ENCODE results near the gene CPN1. TPM values are rescaled to one million over a fixed set of nuclear protein-coding genes. Genes with fewer than 3 reads are reported as not detected.

Gene CPN1
- polyA plus RNA-seq, 3 donors from 2014 or later: not detected

GRCh38 chr10:99993701-99994689, 87.7 kb downstream of the CPN1 start:
- Mint-ChIP-seq H3K36me3 (peaks cover 0 to 5% (median 4%) of the 10 kb centered on the region in 3 donors), H3K27me3 (ENCODE audit: low read depth in 3 of 3) (peaks cover 0 to 6% (median 0%) of the 10 kb centered on the region in 3 donors), H3K4me1 (peaks cover 24 to 29% of the 10 kb centered on the region in 2 donors), H3K4me3 (peak overlapping the region; percentile 54 to 84 (median 75)), H3K9me3 (no peaks in the 10 kb centered on the region), H3K27ac (peak overlapping the region; percentile 78 to 90 (median 84))
- peak; percentile 48 to 57 (median 55) for DNase-seq

Other genes with a start within 250 kb of the CPN1 start
- gene DNMBP, start 71.9 kb downstream of the CPN1 start, polyA plus RNA-seq: 1 to 10 TPM in 1 of 3 donors, under 1 TPM in 1, not detected in 1; 0.41 to 2.8 TPM
- 10 to 100 TPM in 1 of 3 donors, 1 to 10 TPM in 2; 3.8 to 11.0 (median 9.6) TPM for gene ERLIN1, start 104.2 kb upstream of the CPN1 start, polyA plus RNA-seq
- gene CHUK, start 147.7 kb upstream of the CPN1 start, polyA plus RNA-seq: 10 to 100 TPM in 2 of 3 donors, 1 to 10 TPM in 1; 8.0 to 19.0 (median 15.0) TPM
- gene CWF19L1, start 185.8 kb upstream of the CPN1 start, polyA plus RNA-seq: 10 to 100 TPM; 18.4 to 38.4 (median 32.5) TPM
- gene BLOC1S2, start 204.8 kb upstream of the CPN1 start, polyA plus RNA-seq: 10 to 100 TPM; 67.3 to 79.8 (median 79.8) TPM
- not detected for gene PKD2L1, start 248.4 kb upstream of the CPN1 start, polyA plus RNA-seq